Activated naive CD4-positive, alpha-beta T cell (primary cell): ENCODE measurements around the gene TOM1.
A peak's percentile ranks its signal among the peaks of the same experiment; 100 is the strongest.

Experiments
- DNase-seq, 4 experiments: peaks; one replicate each; lab custom pipeline; 2025; lab: John Stamatoyannopoulos, UW

Gene TOM1

GRCh38 chr22:35369996-35370395 lies 70.3 kb downstream of the TOM1 start:
- DNase-seq: no peak

GRCh38 chr22:35373781-35374180 lies 74.1 kb downstream of the TOM1 start:
- DNase-seq: no peak

- DNase-seq: no peak
These were observed 75.3 kb downstream of the TOM1 start for GRCh38 chr22:35375031-35375430.

GRCh38 chr22:35375526-35375925 lies 75.8 kb downstream of the TOM1 start:
- no peak for DNase-seq

GRCh38 chr22:35376728-35377472 lies 77.2 kb downstream of the TOM1 start:
- DNase-seq: no peak

GRCh38 chr22:35377735-35378134 lies 78.0 kb downstream of the TOM1 start:
- DNase-seq: no peak

GRCh38 chr22:35378621-35379020 lies 78.9 kb downstream of the TOM1 start:
- no peak for DNase-seq

GRCh38 chr22:35379146-35379993 lies 79.7 kb downstream of the TOM1 start:
- no peak for DNase-seq

GRCh38 chr22:35380013-35380412 lies 80.3 kb downstream of the TOM1 start:
- no peak for DNase-seq

- DNase-seq: peak in 1 of 4 experiments; percentile 22
These were observed 81.1 kb downstream of the TOM1 start, which contains the start of gene HMOX1 for GRCh38 chr22:35380537-35381423. Gene HMOX1, plus strand, starts transcription at chr22:35381096. Its CDS starts 78 bp downstream, at chr22:35381174.

GRCh38 chr22:35381424-35382009 lies 81.8 kb downstream of the TOM1 start:
- no peak for DNase-seq

GRCh38 chr22:35383679-35384071 lies 84.0 kb downstream of the TOM1 start:
- no peak for DNase-seq

- no peak for DNase-seq
These were observed 84.8 kb downstream of the TOM1 start for GRCh38 chr22:35384527-35384926.

GRCh38 chr22:35384975-35385588 lies 85.4 kb downstream of the TOM1 start:
- DNase-seq: no peak

GRCh38 chr22:35386670-35387288 lies 87.1 kb downstream of the TOM1 start:
- DNase-seq: no peak

GRCh38 chr22:35390933-35391332 lies 91.2 kb downstream of the TOM1 start:
- no peak for DNase-seq

- DNase-seq: no peak
These were observed 92.7 kb downstream of the TOM1 start for GRCh38 chr22:35392357-35392756.

- no peak for DNase-seq
These were observed 93.7 kb downstream of the TOM1 start for GRCh38 chr22:35393116-35394010.

GRCh38 chr22:35394011-35394312 lies 94.3 kb downstream of the TOM1 start:
- DNase-seq: no peak
